Measurements from ENCODE around the gene SEMA5B. TPM values are rescaled to one million over a fixed set of nuclear protein-coding genes. Genes with fewer than 3 reads are reported as not detected.

Gene SEMA5B
- total RNA-seq, 2 experiments from 2014 or later = 0.22 TPM; not detected in 1

- intact Hi-C loops (cut with DNase I, micrococcal nuclease) = no loop called here
- CTCF ChIA-PET = no interaction called here
- Mint-ChIP-seq H3K27me3 (peaks cover 63% of the 10 kb centered on the region), H3K4me1 (ENCODE audit: low read depth) (no peaks in the 10 kb centered on the region), H3K4me3 (no peak overlapping the region), H3K36me3 (ENCODE audit: low read depth) (no peaks in the 10 kb centered on the region), H3K9me3 (no peaks in the 10 kb centered on the region), H3K27ac (no peak overlapping the region)
- Histone ChIP-seq H3K36me3 (ENCODE audit: insufficient read depth, low read length) (no peaks in the 10 kb centered on the region), H3K4me1 (ENCODE audit: insufficient read depth, low read length) (no peaks in the 10 kb centered on the region), H3K27ac (ENCODE audit: low read depth in 1 of 2, low read length in 2 of 2) (no peak overlapping the region), H3K27me3 (ENCODE audit: control insufficient read depth in 1 of 2, insufficient read depth in 2 of 2, low read length in 2 of 2) (peaks cover 39% of the 10 kb centered on the region in 2 experiments), H3K9me3 (ENCODE audit: control insufficient read depth in 1 of 2, insufficient read depth in 1 of 2, low read length in 2 of 2) (no peaks in the 10 kb centered on the region), H3K4me3 (ENCODE audit: low read length) (no peak overlapping the region)
- POLR2A ChIA-PET = no interaction called here
- no peak for TF ChIP-seq CTCF (IDR thresholded peaks at IDR 0.05)
- ATAC-seq (ENCODE audit: poor library complexity) = no peak
- no peak for DNase-seq
Observed at GRCh38 chr3:123019591-123019990, 8.0 kb downstream of the SEMA5B start.

- Mint-ChIP-seq H3K36me3 (ENCODE audit: low read depth) (no peaks in the 10 kb centered on the region), H3K27me3 (peaks cover 63% of the 10 kb centered on the region), H3K4me1 (ENCODE audit: low read depth) (no peaks in the 10 kb centered on the region), H3K4me3 (no peak overlapping the region), H3K9me3 (no peaks in the 10 kb centered on the region), H3K27ac (no peak overlapping the region)
- no peak overlapping the region for H3K27ac ChIP-seq (ENCODE audit: low read depth in 1 of 2, low read length in 2 of 2)
- ChIA-PET POLR2A (no interaction called here), CTCF (no interaction called here)
- ATAC-seq (ENCODE audit: poor library complexity) = no peak
- H3K9me3 ChIP-seq (ENCODE audit: control insufficient read depth in 1 of 2, insufficient read depth in 1 of 2, low read length in 2 of 2) = no peaks in the 10 kb centered on the region
- no peak for DNase-seq
- no peaks in the 10 kb centered on the region for H3K36me3 ChIP-seq (ENCODE audit: insufficient read depth, low read length)
- no peaks in the 10 kb centered on the region for H3K4me1 ChIP-seq (ENCODE audit: insufficient read depth, low read length)
- H3K27me3 ChIP-seq (ENCODE audit: control insufficient read depth in 1 of 2, insufficient read depth in 2 of 2, low read length in 2 of 2) = peaks cover 35% of the 10 kb centered on the region in 2 experiments
- TF ChIP-seq CTCF (IDR thresholded peaks at IDR 0.05) = no peak
- no peak overlapping the region for H3K4me3 ChIP-seq (ENCODE audit: low read length)
- intact Hi-C loops (cut with DNase I, micrococcal nuclease) = no loop called here
Observed at GRCh38 chr3:123019161-123019560, 8.4 kb downstream of the SEMA5B start.

- peaks cover 30% of the 10 kb centered on the region in 2 experiments for H3K27me3 ChIP-seq (ENCODE audit: control insufficient read depth in 1 of 2, insufficient read depth in 2 of 2, low read length in 2 of 2)
- H3K4me1 ChIP-seq (ENCODE audit: insufficient read depth, low read length) = no peaks in the 10 kb centered on the region
- peaks cover 60% of the 10 kb centered on the region for H3K27me3 Mint-ChIP-seq
- no peaks in the 10 kb centered on the region for H3K9me3 Mint-ChIP-seq
- no peaks in the 10 kb centered on the region for H3K36me3 Mint-ChIP-seq (ENCODE audit: low read depth)
- H3K27ac ChIP-seq (ENCODE audit: low read depth in 1 of 2, low read length in 2 of 2) = no peak overlapping the region
- ATAC-seq (ENCODE audit: poor library complexity) (no peak), DNase-seq (no peak)
- no peak for TF ChIP-seq CTCF (IDR thresholded peaks at IDR 0.05)
- POLR2A ChIA-PET = no interaction called here
- no peaks in the 10 kb centered on the region for H3K36me3 ChIP-seq (ENCODE audit: insufficient read depth, low read length)
- H3K4me3 Mint-ChIP-seq = no peak overlapping the region
- H3K9me3 ChIP-seq (ENCODE audit: control insufficient read depth in 1 of 2, insufficient read depth in 1 of 2, low read length in 2 of 2) = no peaks in the 10 kb centered on the region
- intact Hi-C loops (cut with DNase I, micrococcal nuclease) = no loop called here
- CTCF ChIA-PET = no interaction called here
- H3K4me1 Mint-ChIP-seq (ENCODE audit: low read depth) = no peaks in the 10 kb centered on the region
- H3K4me3 ChIP-seq (ENCODE audit: low read length) = no peak overlapping the region
- no peak overlapping the region for H3K27ac Mint-ChIP-seq
Observed at GRCh38 chr3:123018683-123019082, 8.9 kb downstream of the SEMA5B start.
